ENCODE data around the gene TRAF3.
A peak's percentile ranks its signal among the peaks of the same experiment; 100 is the strongest.

TRAF3 gene

DNA sequence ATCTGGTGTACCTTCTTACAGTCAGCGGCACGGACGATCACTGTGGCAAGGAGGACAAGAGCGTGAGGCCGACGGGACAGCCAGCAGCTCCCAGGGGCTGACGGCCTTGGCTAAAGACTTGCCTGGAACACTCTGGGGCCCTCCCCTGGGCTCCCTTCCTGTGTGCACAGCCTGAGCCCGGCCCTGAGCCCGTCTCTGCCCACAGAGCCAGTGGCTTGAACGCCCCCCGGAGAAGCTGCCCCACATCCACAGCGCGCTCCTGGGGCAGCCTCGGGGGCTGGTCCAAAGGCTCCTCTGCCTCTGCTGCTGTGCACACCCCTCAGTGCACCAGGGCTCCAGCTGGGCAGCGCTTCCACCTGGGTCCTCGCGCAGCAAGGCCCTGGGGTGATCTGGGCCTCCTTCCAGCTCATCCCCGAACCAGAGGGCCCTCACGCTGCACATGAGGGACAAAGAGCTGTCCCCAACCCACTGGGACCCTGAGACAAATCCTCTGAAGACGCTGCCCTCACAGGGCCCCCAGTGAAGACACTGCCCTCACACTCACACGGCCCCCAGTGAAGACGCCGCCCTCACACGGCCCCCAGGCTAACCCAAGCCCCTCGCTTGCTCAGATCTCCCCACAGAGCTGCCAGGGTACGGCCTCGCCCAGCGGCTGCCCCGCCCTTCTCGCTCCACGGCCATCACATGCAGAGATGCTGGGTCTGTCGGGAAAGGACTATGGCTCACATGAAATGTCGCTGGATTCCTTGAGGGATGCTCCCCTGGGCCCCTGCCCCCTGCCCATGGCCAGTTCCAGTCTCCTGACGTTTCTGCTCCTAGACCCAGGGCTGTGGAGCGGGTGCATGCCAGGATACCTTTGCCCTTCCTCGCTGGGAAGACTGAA, 167.4 kb downstream of the TRAF3 start:
- Histone ChIP-seq H3K36me3 (peaks cover 0 to 53% (median 7%) of the 10 kb centered on the region in 11 experiments; a peak in 8 of 22 replicates), H3K27ac (no peak overlapping the region)

DNA sequence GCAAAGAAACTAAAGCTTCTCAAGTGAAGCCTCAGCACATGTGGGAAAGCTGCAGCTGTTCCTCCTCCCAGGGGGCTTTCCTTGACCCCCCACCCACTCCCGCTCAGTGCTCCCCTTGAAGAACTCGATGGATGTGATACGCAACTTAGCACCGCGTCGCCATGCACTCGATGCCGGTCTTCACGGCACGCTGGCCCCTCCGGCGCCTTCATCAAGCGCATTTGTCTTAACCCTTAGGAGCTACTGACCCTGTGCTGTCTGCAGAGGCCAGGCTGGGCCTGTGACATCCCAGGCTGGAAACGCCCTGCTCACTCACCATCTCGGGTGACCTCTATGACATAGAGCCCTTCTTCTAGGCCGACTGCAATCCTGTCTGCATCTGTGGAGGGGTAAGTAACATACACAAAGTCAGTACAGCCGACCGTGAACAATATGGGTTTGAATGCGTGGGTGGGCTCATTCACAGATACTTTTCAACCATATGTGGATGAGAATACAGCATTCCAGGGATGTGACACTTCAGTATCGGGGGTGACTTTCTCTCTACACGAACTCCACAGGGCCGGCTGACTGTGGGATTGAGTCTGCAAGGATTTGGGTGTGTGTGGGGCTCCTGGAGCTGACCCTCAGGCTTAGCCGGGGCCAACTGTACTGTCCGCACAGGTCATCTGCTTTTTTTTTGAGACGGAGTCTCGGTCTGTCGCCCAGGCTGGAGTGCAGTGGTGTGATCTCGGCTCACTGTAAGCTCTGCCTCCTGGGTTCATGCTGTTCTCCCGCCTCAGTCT, 168.3 kb downstream of the TRAF3 start:
- no peaks in the 10 kb centered on the region for H3K27me3 ChIP-seq
- H3K9me3 ChIP-seq (replicated peaks in 1 of 11), result no peaks in the 10 kb centered on the region
- H3K4me2 ChIP-seq, result no peak overlapping the region
- peaks cover 0 to 54% (median 7%) of the 10 kb centered on the region in 11 experiments; a peak in 9 of 22 replicates for H3K36me3 ChIP-seq
- peaks cover 34 to 43% (median 41%) of the 10 kb centered on the region in 10 experiments for H3K4me1 ChIP-seq
- no peak overlapping the region for H3K27ac ChIP-seq
- no peak overlapping the region for H3K4me3 ChIP-seq
- no peak overlapping the region for H3K9ac ChIP-seq
- peaks cover 0 to 26% (median 0%) of the 10 kb centered on the region in 11 experiments; a peak in 3 of 22 replicates for H4K20me1 ChIP-seq
- TF ChIP-seq Cebpa-rat (IDR thresholded peaks at IDR 0.05), result no peak

More for the DNA sequence above, 167.4 kb downstream of the TRAF3 start:
- peaks cover 27 to 43% (median 37%) of the 10 kb centered on the region in 10 experiments for H3K4me1 ChIP-seq
- H4K20me1 ChIP-seq, result peaks cover 0 to 19% (median 0%) of the 10 kb centered on the region in 11 experiments; a peak in 3 of 22 replicates
- no peaks in the 10 kb centered on the region for H3K9me3 ChIP-seq (replicated peaks in 1 of 11)
- H3K27me3 ChIP-seq, result no peaks in the 10 kb centered on the region
- H3K4me2 ChIP-seq, result no peak overlapping the region
- no peak overlapping the region for H3K4me3 ChIP-seq
- no peak for TF ChIP-seq Cebpa-rat (IDR thresholded peaks at IDR 0.05)
- H3K9ac ChIP-seq, result no peak overlapping the region

GRCh38 chr14:102947321-102948103, 170.3 kb downstream of the TRAF3 start:
- H3K27ac ChIP-seq, result no peak overlapping the region
- H3K9me3 ChIP-seq (replicated peaks in 1 of 11), result no peaks in the 10 kb centered on the region
- H3K4me2 ChIP-seq, result no peak overlapping the region
- H3K4me1 ChIP-seq, result peaks cover 23 to 44% (median 27%) of the 10 kb centered on the region in 10 experiments
- H3K27me3 ChIP-seq, result no peaks in the 10 kb centered on the region
- H3K36me3 ChIP-seq, result peaks cover 0 to 73% (median 7%) of the 10 kb centered on the region in 11 experiments; a peak in 11 of 22 replicates
- no peak overlapping the region for H3K9ac ChIP-seq
- peaks cover 0 to 18% (median 0%) of the 10 kb centered on the region in 11 experiments; a peak in 3 of 22 replicates for H4K20me1 ChIP-seq
- no peak overlapping the region for H3K4me3 ChIP-seq
- TF ChIP-seq Cebpa-rat (IDR thresholded peaks at IDR 0.05), result no peak

DNA sequence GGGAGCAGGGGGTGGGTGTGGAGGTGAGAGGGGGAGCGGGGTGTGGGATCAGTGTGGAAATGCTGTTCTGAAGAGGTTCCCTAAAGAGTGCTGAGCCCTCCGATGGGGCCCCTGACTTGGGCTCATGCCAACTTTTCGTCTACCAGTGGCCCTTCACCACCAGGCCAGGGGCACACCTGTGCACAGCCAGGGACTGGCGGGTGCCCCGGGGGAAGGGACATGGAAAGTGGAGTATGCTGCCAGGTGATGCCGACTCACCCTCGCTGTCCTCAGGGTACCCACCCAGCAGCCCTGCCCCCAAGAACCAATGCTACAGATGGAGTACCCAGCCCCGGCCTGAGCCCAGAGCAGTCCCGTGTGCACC, 171.4 kb downstream of the TRAF3 start:
- Histone ChIP-seq H3K9ac (peak overlapping the region in 3 of 11 experiments; percentile 42 to 55 (median 48); a peak in 4 of 22 replicates), H3K4me2 (peak overlapping the region; percentile 63 to 84 (median 72)), H3K4me3 (no peak overlapping the region), H3K4me1 (peaks cover 23 to 51% (median 33%) of the 10 kb centered on the region in 10 experiments), H4K20me1 (peaks cover 0 to 18% (median 0%) of the 10 kb centered on the region in 11 experiments; a peak in 3 of 22 replicates), H3K9me3 (replicated peaks in 1 of 11) (no peaks in the 10 kb centered on the region), H3K27ac (peak overlapping the region in 8 of 11 experiments; percentile 20 to 61 (median 37); a peak in 13 of 22 replicates), H3K36me3 (peaks cover 0 to 77% (median 8%) of the 10 kb centered on the region in 11 experiments; a peak in 13 of 22 replicates), H3K27me3 (no peaks in the 10 kb centered on the region)
- TF ChIP-seq Cebpa-rat (IDR thresholded peaks at IDR 0.05), result no peak

- Histone ChIP-seq H4K20me1 (peaks cover 0 to 18% (median 0%) of the 10 kb centered on the region in 11 experiments; a peak in 3 of 22 replicates), H3K4me1 (peaks cover 23 to 51% (median 33%) of the 10 kb centered on the region in 10 experiments), H3K9me3 (replicated peaks in 1 of 11) (no peaks in the 10 kb centered on the region), H3K27ac (peak overlapping the region in 9 of 11 experiments; percentile 1 to 61 (median 31); a peak in 14 of 22 replicates), H3K4me2 (peak overlapping the region; percentile 63 to 84 (median 72)), H3K36me3 (peaks cover 0 to 77% (median 12%) of the 10 kb centered on the region in 11 experiments; a peak in 13 of 22 replicates), H3K27me3 (no peaks in the 10 kb centered on the region), H3K4me3 (peak overlapping the region in 2 of 10 experiments; percentile 3 to 5; a peak in 1 of 20 replicates), H3K9ac (peak overlapping the region in 6 of 11 experiments; percentile 6 to 55 (median 32); a peak in 6 of 22 replicates)
- no peak for TF ChIP-seq Cebpa-rat (IDR thresholded peaks at IDR 0.05)
Observed at GRCh38 chr14:102949062-102949800, 172.0 kb downstream of the TRAF3 start.

GRCh38 chr14:102949801-102950451, 172.7 kb downstream of the TRAF3 start:
- Histone ChIP-seq H3K9me3 (replicated peaks in 1 of 11) (no peaks in the 10 kb centered on the region), H3K36me3 (peaks cover 0 to 77% (median 14%) of the 10 kb centered on the region in 11 experiments; a peak in 11 of 22 replicates), H3K4me3 (no peak overlapping the region), H3K9ac (peak overlapping the region in 6 of 11 experiments; percentile 6 to 48 (median 30); a peak in 5 of 22 replicates), H4K20me1 (peaks cover 0 to 18% (median 0%) of the 10 kb centered on the region in 11 experiments; a peak in 3 of 22 replicates), H3K27ac (peak overlapping the region in 6 of 11 experiments; percentile 20 to 50 (median 29); a peak in 11 of 22 replicates), H3K27me3 (no peaks in the 10 kb centered on the region), H3K4me2 (peak overlapping the region; percentile 63 to 84 (median 72)), H3K4me1 (peaks cover 23 to 51% (median 33%) of the 10 kb centered on the region in 10 experiments)
- no peak for TF ChIP-seq Cebpa-rat (IDR thresholded peaks at IDR 0.05)

- H3K4me1 ChIP-seq, result peaks cover 23 to 57% (median 33%) of the 10 kb centered on the region in 10 experiments
- peak overlapping the region in 1 of 11 experiments; percentile 7; a peak in 1 of 22 replicates for H3K4me2 ChIP-seq
- TF ChIP-seq Cebpa-rat (IDR thresholded peaks at IDR 0.05), result no peak
- H3K27ac ChIP-seq, result no peak overlapping the region
- H3K4me3 ChIP-seq, result no peak overlapping the region
- no peaks in the 10 kb centered on the region for H3K9me3 ChIP-seq (replicated peaks in 1 of 11)
- no peak overlapping the region for H3K9ac ChIP-seq
- no peaks in the 10 kb centered on the region for H3K27me3 ChIP-seq
- peaks cover 0 to 18% (median 0%) of the 10 kb centered on the region in 11 experiments; a peak in 3 of 22 replicates for H4K20me1 ChIP-seq
- peaks cover 0 to 70% (median 14%) of the 10 kb centered on the region in 11 experiments; a peak in 11 of 22 replicates for H3K36me3 ChIP-seq
Observed at GRCh38 chr14:102951034-102951433, 173.8 kb downstream of the TRAF3 start.
